ENCODE measurements around the gene FSTL3.
"Not testable (repeated sequence)": the region's sequence is repeated elsewhere in the genome, so short reads cannot be mapped to it uniquely, and the experiment has no call there.

The FSTL3 gene

DNA sequence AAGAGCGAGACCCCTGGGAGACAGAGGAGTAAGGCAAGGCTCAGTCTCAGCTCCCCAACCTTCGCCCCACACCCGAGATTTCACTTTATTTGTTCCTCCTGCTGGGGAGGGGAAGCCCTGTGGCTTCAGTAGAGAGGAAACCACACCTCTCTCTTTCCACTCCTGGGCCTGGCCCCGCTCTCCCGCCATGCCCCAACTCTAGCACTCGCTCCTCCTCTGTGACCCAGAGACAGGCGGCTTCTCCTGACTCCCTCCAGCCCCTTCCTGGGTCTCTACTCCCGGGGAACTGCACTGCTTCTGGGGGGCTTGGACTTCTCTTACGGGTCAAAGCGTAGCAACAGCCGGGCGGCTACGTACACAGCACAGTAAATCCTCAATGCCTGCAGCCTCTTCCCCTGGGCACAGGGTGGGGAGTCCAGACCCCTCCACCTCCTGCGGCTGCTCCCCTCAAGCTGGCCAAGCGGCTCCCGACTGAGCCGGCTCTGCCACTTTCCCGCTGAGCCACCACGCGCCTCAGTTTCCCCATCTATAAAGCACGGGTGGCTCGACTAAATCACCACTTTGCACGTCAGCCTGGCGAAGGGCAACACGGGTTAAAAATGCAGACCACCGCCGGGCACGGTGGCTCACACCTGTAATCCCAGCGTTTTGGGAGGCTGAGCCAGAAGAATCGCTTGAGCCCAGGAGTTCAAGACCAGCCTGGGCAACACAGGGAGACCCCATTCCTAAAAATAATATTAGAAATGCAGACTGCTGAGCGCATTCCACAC, 14.6 kb upstream of the FSTL3 start:
- DNase-seq, result peak; percentile 67 to 71

GRCh38 chr19:662207-662961, 13.8 kb upstream of the FSTL3 start:
- DNase-seq, result peak; percentile 76

- DNase-seq, result peak; percentile 93 to 94
Observed at GRCh38 chr19:662962-663681, 13.1 kb upstream of the FSTL3 start, which contains the start of gene RNF126. RNF126 (minus strand) TSS chr19:663214; CDS start chr19:663121, 93 bp downstream.

DNA sequence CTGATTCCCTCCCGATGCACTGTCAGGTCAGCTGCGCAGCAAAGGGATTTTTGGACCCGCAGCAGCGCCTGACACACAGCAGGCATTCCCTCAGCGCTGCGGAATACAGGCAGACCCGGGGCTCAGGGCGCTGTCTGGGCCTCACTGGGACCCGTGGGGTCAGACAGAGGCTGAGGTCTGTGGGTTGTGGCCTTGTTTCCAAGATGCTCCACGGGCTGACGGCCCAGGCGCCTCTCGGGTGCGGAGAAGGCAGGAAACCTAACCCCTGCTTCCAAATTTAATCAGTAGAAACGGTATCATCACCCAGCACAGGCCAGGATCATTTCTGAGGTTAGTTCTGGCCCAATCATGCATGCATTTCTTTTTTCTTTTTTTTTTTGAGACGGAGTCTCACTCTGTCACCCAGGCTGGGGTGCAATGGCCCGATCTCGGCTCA, 12.5 kb upstream of the FSTL3 start:
- DNase-seq, result no peak

- peak; percentile 87 to 89 for DNase-seq
Observed at GRCh38 chr19:664913-665443, 11.2 kb upstream of the FSTL3 start.

DNA sequence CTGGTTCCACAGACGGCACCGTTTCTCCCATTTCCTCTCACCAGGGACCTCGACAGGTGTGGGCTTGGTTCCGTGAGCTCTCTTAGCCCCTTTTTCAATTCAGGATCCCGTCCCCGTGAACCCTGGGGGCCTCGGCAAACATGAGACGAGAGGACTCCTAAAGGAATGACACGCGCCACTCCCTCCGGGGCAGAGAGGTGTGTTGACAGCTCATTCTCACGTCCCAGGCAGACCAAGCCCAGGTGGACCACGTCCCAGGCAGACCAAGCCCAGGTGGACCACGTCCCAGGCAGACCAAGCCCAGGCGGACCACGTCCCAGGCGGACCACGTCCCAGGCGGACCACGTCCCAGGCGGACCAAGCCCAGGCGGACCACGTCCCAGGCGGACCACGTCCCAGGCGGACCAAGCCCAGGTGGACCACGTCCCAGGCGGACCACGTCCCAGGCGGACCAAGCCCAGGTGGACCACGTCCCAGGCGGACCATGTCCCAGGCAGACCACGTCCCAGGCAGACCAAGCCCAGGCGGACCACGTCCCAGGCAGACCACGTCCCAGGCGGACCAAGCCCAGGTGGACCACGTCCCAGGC, 9.1 kb upstream of the FSTL3 start:
- not testable (repeated sequence) for DNase-seq

GRCh38 chr19:668675-669434, 7.3 kb upstream of the FSTL3 start:
- DNase-seq, result not testable (repeated sequence)

GRCh38 chr19:670609-671075, 5.5 kb upstream of the FSTL3 start:
- no peak for DNase-seq

DNA sequence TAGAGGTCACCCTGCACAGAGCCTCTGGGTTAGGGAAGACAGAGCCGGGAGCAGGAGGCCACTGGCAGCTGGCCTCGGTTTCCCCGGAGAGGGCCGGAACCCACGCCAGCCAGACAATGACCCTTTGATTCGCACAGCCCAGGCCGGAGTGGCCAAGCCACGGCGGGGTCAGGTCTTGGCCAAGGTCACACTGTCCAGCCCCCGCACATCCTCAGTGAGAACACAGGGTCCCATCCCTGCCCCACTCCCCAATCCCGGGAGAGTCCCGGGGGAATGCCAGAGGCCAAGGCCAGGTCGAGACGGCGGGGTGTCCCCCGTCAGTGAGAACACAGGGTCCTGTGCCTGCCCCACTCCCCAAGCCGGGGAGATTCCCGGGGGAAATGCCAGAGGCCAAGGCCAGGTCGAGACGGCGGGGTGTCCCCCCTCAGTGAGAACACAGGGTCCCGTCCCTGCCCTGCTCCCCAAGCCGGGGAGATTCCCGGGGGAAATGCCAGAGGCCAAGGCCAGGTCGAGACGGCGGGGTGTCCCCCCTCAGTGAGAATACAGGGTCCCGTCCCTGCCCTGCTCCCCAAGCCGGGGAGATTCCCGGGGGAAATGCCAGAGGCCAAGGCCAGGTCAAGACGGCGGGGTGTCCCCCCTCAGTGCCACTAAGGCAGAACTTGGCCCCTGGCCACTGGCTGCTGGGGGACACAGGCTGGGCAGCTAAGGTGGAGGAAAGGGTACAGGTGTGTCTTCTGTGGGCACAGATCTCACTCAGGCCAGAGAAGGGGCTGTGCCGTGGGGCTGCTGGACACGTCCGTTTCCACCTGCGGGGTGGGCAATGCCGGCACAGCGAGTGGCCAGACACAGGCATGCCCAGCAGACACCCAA, 1.7 kb upstream of the FSTL3 start:
- DNase-seq, result no peak

GRCh38 chr19:676007-676338, 219 bp upstream of the FSTL3 start:
- DNase-seq, result no peak

DNA sequence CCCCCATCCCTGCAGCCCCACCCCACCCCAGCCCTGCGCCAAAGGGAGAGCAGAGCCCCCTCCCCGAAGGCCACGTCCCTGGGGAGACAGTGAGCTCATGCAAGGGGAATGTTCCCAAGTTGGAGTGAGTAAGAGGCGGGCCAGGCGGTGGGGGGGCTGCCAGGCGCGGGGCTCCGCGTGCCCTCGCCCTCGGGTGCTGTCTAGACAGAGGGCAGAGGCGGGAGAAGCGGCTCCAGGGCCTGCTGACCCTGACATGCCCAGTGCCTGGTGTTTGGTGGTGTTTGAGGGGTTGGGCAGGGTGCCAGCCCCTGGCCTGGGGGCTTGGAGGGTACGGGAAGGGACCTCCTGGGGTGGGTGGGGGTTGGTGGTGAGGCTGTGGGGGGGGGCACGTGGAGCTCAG, 1.0 kb downstream of the FSTL3 start:
- DNase-seq, result no peak

DNA sequence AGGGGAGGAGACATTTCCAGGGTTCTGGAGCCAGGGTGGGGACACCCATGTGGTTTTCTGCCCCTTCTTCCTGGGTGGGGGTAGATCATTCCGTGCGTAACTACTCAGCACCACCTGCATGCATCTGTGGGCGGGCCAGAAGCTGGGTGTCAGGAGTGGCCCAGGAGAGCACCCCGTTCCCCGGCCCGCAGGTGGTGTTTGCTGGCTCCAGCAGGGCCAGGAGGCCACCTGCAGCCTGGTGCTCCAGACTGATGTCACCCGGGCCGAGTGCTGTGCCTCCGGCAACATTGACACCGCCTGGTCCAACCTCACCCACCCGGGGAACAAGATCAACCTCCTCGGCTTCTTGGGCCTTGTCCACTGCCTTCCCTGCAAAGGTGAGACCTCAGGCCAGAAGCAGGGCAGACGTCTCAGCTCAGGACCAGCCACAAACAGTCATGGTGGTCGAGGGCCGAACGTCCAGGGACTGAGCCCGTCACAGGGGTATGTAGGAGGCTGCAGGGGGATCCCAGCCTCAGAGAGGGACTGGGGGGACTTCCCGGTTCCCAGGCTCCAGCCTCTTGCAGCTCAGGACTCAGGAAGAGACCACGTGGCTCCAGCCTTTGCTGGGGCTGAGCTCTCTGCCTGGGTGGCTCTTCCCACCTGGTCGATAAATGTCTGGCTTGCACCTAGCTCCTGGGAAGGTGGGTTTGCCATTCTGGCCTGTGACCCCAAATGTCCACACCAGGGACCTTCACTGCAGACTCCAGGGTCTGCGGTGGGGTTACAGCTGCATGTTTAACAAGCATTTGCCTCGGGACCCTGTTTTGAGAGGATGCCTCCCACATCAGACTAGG, 1.6 kb downstream of the FSTL3 start:
- DNase-seq, result no peak

- DNase-seq, result no peak
Observed at GRCh38 chr19:678791-679388, 2.7 kb downstream of the FSTL3 start.

DNA sequence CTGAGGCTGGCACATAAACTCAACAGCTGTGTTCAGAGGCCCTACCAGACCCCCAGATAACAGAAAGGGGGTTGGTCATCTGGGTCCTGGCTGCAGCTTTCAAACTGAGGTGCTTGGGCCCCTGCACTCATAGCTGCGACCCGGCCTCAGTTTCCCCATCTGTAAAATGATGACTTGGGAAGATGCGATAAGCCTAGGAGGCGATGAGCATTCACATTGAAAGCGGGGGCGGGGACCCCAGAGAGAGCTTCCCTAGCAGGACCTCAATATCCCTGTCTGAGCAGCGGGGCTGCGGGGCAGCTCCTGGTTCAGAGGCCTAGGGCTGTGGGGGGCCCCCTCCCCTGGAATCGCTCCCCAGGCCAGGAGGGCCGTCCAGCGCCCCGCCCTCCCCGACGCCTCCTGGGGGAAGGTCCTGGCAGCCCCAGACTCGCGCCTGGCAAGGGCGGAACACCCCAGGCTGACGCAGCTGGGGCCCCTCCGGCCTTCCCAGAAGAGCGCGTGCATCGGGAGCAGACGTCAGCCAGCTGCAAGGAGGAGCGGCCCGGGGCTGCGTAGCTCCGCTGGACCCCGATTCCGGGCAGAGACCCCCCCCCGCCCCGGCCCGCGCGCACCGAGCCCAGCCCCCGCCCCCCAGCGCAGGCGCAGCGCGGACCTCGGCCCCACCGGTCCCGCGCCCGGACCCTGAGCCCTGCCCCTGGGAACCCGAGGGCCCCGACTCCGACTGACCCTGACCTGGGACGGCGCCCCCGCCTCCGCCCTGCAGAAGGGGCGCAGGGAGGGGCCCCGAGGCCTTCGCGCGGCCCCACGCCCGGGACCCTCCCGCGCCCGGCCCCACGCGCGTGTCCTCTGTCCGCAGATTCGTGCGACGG, 3.5 kb downstream of the FSTL3 start:
- DNase-seq, result peak; percentile 47 to 62

DNA sequence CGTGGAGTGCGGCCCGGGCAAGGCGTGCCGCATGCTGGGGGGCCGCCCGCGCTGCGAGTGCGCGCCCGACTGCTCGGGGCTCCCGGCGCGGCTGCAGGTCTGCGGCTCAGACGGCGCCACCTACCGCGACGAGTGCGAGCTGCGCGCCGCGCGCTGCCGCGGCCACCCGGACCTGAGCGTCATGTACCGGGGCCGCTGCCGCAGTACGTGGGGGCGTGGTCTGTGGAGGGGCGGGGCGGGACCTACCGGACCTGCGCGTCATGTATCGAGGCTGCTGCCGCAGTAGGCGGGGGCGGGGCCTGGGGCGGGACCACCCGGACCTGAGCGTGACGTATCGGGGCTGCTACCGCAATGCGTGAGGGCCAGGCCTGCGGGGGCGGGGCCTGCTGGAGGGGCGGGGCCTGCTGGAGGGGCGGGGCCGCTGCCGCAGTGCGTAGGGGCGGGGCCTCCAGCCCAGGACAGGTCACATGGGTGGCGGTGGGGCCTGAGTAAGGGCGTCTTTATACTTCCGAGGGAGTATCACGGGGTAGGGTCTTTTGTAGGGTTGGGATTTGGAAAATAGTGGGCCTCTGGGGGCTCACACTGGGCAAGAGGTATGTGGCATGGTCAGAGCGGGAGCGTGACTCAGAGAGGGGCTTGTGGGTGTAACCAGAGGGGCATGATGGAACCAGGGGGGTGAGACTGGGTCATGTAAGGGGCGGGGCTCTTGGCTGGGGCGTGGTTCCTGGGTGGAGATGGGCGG, 4.3 kb downstream of the FSTL3 start:
- peak; percentile 100 for DNase-seq

GRCh38 chr19:681029-682019, 5.1 kb downstream of the FSTL3 start:
- peak in 1 of 2 donors; percentile 95 for DNase-seq
